Astrocyte (in vitro differentiated cells and primary cell): ENCODE measurements around the gene FNDC3B. TPM values are rescaled to one million over a fixed set of nuclear protein-coding genes. Genes with fewer than 3 reads are reported as not detected.

ENCODE experiments used
- DNase-seq: peaks from one replicate; pipeline ENCODE4 v3.0.0-alpha.2; 2010; ENCODE audit warnings: low read depth
- FAIRE-seq: peaks from 2 replicates; lab custom pipeline; 2011; peaks lifted over from hg19 to GRCh38; lab: Jason Lieb, UNC
- H2AFZ ChIP-seq: 2 replicates; pipeline ENCODE4 v1.6.0; 2012; ENCODE audit warnings: low read depth, low read length, inconsistent platforms
- H3K27ac ChIP-seq: 2 replicates; pipeline ENCODE4 v1.5.1; 2011; ENCODE audit warnings: low read depth, low read length, inconsistent platforms
- H3K27me3 ChIP-seq: 2 replicates; pipeline ENCODE4 v1.6.0; 2011; ENCODE audit warnings: low read length, inconsistent platforms; ENCODE audit not compliant: insufficient read depth
- H3K36me3 ChIP-seq: 2 replicates; pipeline ENCODE4 v1.5.1; 2011; ENCODE audit warnings: low read length, inconsistent platforms; ENCODE audit not compliant: insufficient read depth
- H3K4me1 ChIP-seq: 2 replicates; pipeline ENCODE4 v1.5.1; 2011; ENCODE audit warnings: low read length, inconsistent platforms; ENCODE audit not compliant: insufficient read depth
- H3K4me2 ChIP-seq: 2 replicates; pipeline ENCODE4 v1.6.0; 2012; ENCODE audit warnings: low read length, inconsistent platforms
- H3K4me3 ChIP-seq: 2 replicates; pipeline ENCODE4 v1.5.1; 2011; ENCODE audit warnings: low read depth, mild to moderate bottlenecking, low read length, inconsistent platforms; ENCODE audit not compliant: insufficient read depth
- H3K79me2 ChIP-seq: 2 replicates; pipeline ENCODE4 v1.6.0; 2012; ENCODE audit warnings: mild to moderate bottlenecking, low read length, inconsistent platforms; ENCODE audit not compliant: insufficient read depth
- H3K9ac ChIP-seq: 2 replicates; pipeline ENCODE4 v1.6.0; 2012; ENCODE audit warnings: mild to moderate bottlenecking, low read length, inconsistent platforms
- H3K9me3 ChIP-seq: 2 replicates; pipeline ENCODE4 v1.5.1; 2012; ENCODE audit warnings: low read depth, mild to moderate bottlenecking, low read length, inconsistent platforms; ENCODE audit not compliant: insufficient read depth
- H4K20me1 ChIP-seq: 2 replicates; pipeline ENCODE4 v1.6.0; 2012; ENCODE audit warnings: low read length, inconsistent platforms; ENCODE audit not compliant: insufficient read depth
- H3K27ac Mint-ChIP-seq: one replicate; pipeline ENCODE4 v1.8.0; 2021; ENCODE audit warnings: mild to moderate bottlenecking, mixed read lengths; ENCODE audit not compliant: unreplicated experiment
- H3K27me3 Mint-ChIP-seq: one replicate; pipeline ENCODE4 v1.8.0; 2021; ENCODE audit warnings: low read depth, mixed read lengths; ENCODE audit not compliant: unreplicated experiment
- H3K36me3 Mint-ChIP-seq: one replicate; pipeline ENCODE4 v1.8.0; 2021; ENCODE audit warnings: low read depth, mixed read lengths; ENCODE audit not compliant: unreplicated experiment
- H3K4me1 Mint-ChIP-seq: one replicate; pipeline ENCODE4 v1.8.0; 2021; ENCODE audit warnings: low read depth, mixed read lengths; ENCODE audit not compliant: unreplicated experiment
- H3K4me3 Mint-ChIP-seq: one replicate; pipeline ENCODE4 v1.8.0; 2021; ENCODE audit warnings: mild to moderate bottlenecking, moderate library complexity, mixed read lengths; ENCODE audit not compliant: unreplicated experiment
- H3K9me3 Mint-ChIP-seq: one replicate; pipeline ENCODE4 v1.8.0; 2021; ENCODE audit warnings: mild to moderate bottlenecking, mixed read lengths; ENCODE audit not compliant: unreplicated experiment
- EZH2 ChIP-seq: IDR thresholded peaks from 2 replicates; pipeline ENCODE4 v1.6.1; 2012; ENCODE audit warnings: mild to moderate bottlenecking, low read length, inconsistent platforms; ENCODE audit not compliant: insufficient read depth
- total RNA-seq: library from RNA; stranded (reverse); gene quantifications from 2 replicates; pipeline ENCODE4 v1.2.1, GENCODE V29; 2021
- TF ChIP-seq, protein P1 (sequence below): IDR thresholded peaks from 2 replicates; pipeline ENCODE4 v1.5.1; 2011; ENCODE audit warnings: low read depth, mild to moderate bottlenecking, inconsistent platforms, low read length, moderate library complexity; ENCODE audit not compliant: insufficient read depth

The FNDC3B gene
- total RNA-seq, 1 donor from 2014 or later: 327 TPM

DNA sequence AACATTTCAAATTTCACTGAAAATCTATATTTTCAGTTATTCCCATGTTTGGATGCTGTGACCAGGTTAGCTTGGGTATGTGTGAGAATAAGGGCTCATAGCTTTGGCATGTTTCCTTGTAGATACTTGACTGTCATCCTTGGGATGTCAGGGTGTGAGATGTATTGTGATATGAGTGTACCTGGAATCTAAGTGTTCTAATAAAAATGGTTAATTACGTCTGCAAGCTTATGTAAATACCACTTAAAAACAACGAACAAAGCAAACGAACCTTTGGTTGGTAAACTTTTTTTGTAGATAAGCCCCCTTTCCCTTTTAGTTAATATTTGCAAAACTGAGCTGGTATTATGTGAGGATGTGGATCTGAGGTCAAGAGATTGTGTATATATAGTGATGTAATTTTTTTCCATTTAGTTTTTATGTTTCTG, 63.5 kb downstream of the FNDC3B start:
- DNase-seq: no peak
- Mint-ChIP-seq H3K4me1 (peaks cover 83% of the 10 kb centered on the region), H3K27ac (peak overlapping the region; percentile 94), H3K27me3 (no peaks in the 10 kb centered on the region), H3K9me3 (no peaks in the 10 kb centered on the region), H3K4me3 (peak overlapping the region; percentile 13), H3K36me3 (peaks cover 5% of the 10 kb centered on the region)
- FAIRE-seq: no peak
- Histone ChIP-seq H3K79me2 (peaks cover 100% of the 10 kb centered on the region), H4K20me1 (peaks cover 90% of the 10 kb centered on the region), H3K9me3 (no peaks in the 10 kb centered on the region), H3K4me1 (peaks cover 50% of the 10 kb centered on the region), H3K27ac (peak overlapping the region; percentile 86), H2AFZ (no peak overlapping the region), H3K4me2 (peak overlapping the region; percentile 56), H3K9ac (peak overlapping the region; percentile 65), H3K27me3 (no peaks in the 10 kb centered on the region), H3K4me3 (no peak overlapping the region), H3K36me3 (no peaks in the 10 kb centered on the region)
- TF ChIP-seq, protein P1, sequence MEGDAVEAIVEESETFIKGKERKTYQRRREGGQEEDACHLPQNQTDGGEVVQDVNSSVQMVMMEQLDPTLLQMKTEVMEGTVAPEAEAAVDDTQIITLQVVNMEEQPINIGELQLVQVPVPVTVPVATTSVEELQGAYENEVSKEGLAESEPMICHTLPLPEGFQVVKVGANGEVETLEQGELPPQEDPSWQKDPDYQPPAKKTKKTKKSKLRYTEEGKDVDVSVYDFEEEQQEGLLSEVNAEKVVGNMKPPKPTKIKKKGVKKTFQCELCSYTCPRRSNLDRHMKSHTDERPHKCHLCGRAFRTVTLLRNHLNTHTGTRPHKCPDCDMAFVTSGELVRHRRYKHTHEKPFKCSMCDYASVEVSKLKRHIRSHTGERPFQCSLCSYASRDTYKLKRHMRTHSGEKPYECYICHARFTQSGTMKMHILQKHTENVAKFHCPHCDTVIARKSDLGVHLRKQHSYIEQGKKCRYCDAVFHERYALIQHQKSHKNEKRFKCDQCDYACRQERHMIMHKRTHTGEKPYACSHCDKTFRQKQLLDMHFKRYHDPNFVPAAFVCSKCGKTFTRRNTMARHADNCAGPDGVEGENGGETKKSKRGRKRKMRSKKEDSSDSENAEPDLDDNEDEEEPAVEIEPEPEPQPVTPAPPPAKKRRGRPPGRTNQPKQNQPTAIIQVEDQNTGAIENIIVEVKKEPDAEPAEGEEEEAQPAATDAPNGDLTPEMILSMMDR: no peak
- TF ChIP-seq EZH2: no peak

DNA sequence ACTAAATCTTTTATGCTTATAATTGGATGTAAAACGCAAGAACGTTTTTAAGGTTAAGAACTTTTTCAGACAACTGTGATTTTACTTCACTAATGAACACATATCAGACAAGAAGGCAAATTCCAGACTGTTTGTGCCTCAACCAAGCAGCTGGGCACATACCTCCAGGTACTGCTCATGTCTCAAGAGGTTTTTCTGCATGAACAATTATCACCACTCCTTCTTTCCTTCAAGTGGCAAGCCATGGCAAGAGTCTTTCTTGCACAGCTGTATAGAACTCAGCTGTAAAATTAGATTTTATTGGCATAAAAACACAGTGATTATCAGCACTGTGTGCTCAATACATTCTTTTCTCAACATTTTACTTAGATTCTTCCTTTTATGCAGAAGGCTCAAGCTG, 64.3 kb downstream of the FNDC3B start:
- FAIRE-seq (peak; percentile 65), DNase-seq (peak; percentile 96)
- Histone ChIP-seq H3K36me3 (no peaks in the 10 kb centered on the region), H3K27me3 (no peaks in the 10 kb centered on the region), H3K27ac (peak overlapping the region; percentile 86), H3K9me3 (no peaks in the 10 kb centered on the region), H3K9ac (peak overlapping the region; percentile 65), H3K4me3 (no peak overlapping the region), H3K4me2 (peak overlapping the region; percentile 56), H4K20me1 (peaks cover 90% of the 10 kb centered on the region), H3K4me1 (peaks cover 46% of the 10 kb centered on the region), H3K79me2 (peaks cover 100% of the 10 kb centered on the region), H2AFZ (no peak overlapping the region)
- Mint-ChIP-seq H3K4me1 (peaks cover 82% of the 10 kb centered on the region), H3K36me3 (peaks cover 5% of the 10 kb centered on the region), H3K4me3 (peak overlapping the region; percentile 72), H3K9me3 (no peaks in the 10 kb centered on the region), H3K27me3 (no peaks in the 10 kb centered on the region), H3K27ac (peak overlapping the region; percentile 94)
- TF ChIP-seq EZH2: no peak
- TF ChIP-seq, protein P1: no peak

DNA sequence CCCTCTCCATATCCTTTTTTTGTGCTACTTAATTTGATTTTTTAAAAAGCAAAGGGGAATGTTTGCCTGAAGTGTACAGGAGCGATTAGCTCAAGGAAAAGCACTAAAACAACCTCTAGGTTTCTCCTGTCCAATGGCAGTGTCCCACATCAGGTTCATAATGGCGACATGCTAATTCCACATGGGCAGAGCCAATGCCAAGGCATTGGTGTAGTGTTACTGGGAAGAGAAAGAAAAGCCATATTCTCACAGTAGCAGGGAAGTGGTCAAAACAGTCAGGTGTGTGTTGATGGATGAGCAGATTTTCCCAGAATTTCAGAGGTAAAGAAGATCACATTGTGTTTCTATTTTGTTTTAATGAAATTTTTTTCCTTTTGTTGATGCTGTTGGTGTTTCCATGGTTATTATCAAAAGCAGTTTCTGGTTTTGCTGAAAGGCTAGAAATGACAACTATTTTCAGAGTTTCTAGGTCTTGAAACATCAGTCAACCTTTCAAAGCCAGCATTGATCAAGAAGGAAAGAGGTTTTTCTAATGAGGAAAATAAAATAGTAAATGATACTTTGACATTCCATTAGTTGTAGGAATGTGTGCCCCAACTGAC, 65.2 kb downstream of the FNDC3B start:
- Histone ChIP-seq H3K27ac (peak overlapping the region; percentile 86), H3K4me3 (no peak overlapping the region), H3K4me1 (peaks cover 44% of the 10 kb centered on the region), H3K27me3 (no peaks in the 10 kb centered on the region), H3K4me2 (peak overlapping the region; percentile 56), H3K9ac (no peak overlapping the region), H3K36me3 (no peaks in the 10 kb centered on the region), H2AFZ (no peak overlapping the region), H3K79me2 (peaks cover 98% of the 10 kb centered on the region), H4K20me1 (peaks cover 87% of the 10 kb centered on the region), H3K9me3 (no peaks in the 10 kb centered on the region)
- TF ChIP-seq EZH2: no peak
- TF ChIP-seq, protein P1: no peak
- Mint-ChIP-seq H3K27ac (peak overlapping the region; percentile 94), H3K27me3 (no peaks in the 10 kb centered on the region), H3K9me3 (no peaks in the 10 kb centered on the region), H3K4me3 (peak overlapping the region; percentile 71), H3K36me3 (peaks cover 4% of the 10 kb centered on the region), H3K4me1 (peaks cover 79% of the 10 kb centered on the region)
- FAIRE-seq: no peak
- DNase-seq: peak; percentile 61
